NB4 (cell line): ENCODE measurements around the gene PTGS1.

ENCODE experiments used
- MYC ChIP-seq: IDR thresholded peaks from 2 replicates; pipeline ENCODE4 v1.6.1; 2011; ENCODE audit warnings: low read depth, low read length
- POLR2A ChIP-seq: IDR thresholded peaks from 2 replicates; pipeline ENCODE4 v1.6.1; 2011; ENCODE audit warnings: mild to moderate bottlenecking; ENCODE audit not compliant: insufficient read length; ENCODE audit errors: extremely low read depth
- TF ChIP-seq, protein P1 (sequence below): IDR thresholded peaks from one replicate; pipeline ENCODE4 v1.5.1; 2012; ENCODE audit warnings: low read depth, low read length
- TF ChIP-seq, protein P2 (sequence below): IDR thresholded peaks from 2 replicates; pipeline ENCODE4 v1.6.1; 2011; ENCODE audit warnings: low read depth, low read length

DNA sequence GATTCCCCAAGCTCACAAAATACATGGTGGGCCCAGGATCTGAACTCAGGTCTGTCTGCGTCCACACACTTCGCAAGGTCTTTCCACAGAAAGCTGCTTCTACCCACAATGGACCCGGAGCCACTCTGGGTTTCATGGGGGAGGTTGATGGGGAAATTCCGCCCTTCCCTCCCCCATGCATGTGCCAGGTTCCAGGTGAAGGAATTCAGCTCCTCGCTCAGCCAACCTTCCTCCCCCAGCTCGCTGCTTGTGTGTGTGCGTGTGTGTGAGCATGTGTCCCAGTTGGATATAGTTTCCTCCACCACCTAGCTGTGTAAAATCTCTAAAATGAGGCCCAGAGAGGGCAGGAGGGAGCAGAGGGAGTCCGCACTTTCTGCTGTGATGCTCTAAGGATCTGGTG, 1.0 kb downstream of the PTGS1 start:
- TF ChIP-seq POLR2A = no peak
- TF ChIP-seq, protein P1, sequence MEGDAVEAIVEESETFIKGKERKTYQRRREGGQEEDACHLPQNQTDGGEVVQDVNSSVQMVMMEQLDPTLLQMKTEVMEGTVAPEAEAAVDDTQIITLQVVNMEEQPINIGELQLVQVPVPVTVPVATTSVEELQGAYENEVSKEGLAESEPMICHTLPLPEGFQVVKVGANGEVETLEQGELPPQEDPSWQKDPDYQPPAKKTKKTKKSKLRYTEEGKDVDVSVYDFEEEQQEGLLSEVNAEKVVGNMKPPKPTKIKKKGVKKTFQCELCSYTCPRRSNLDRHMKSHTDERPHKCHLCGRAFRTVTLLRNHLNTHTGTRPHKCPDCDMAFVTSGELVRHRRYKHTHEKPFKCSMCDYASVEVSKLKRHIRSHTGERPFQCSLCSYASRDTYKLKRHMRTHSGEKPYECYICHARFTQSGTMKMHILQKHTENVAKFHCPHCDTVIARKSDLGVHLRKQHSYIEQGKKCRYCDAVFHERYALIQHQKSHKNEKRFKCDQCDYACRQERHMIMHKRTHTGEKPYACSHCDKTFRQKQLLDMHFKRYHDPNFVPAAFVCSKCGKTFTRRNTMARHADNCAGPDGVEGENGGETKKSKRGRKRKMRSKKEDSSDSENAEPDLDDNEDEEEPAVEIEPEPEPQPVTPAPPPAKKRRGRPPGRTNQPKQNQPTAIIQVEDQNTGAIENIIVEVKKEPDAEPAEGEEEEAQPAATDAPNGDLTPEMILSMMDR = no peak
- TF ChIP-seq, protein P2, sequence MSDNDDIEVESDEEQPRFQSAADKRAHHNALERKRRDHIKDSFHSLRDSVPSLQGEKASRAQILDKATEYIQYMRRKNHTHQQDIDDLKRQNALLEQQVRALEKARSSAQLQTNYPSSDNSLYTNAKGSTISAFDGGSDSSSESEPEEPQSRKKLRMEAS = no peak
- TF ChIP-seq MYC = no peak
